MM.1S (cell line): ENCODE data around the gene IMMP2L.

Experiments
- DNase-seq: peaks from one replicate; pipeline ENCODE4 v3.0.0-alpha.2; 2015
- H2AFZ ChIP-seq: fragments of 300-600 bp; sonication (generic); 2 replicates; pipeline ENCODE4 v1.6.0; 2016; ENCODE audit warnings: antibody characterized with exemption, low read length
- H3F3A ChIP-seq: fragments of 300-600 bp; sonication (generic); 2 replicates; pipeline ENCODE4 v1.6.1; 2016; ENCODE audit warnings: mild to moderate bottlenecking, antibody characterized with exemption, low read length, moderate library complexity, mixed read lengths; ENCODE audit not compliant: insufficient read depth
- H3K27ac ChIP-seq: fragments of 300-600 bp; sonication (generic); 2 replicates; pipeline ENCODE4 v1.5.1; 2016; ENCODE audit warnings: mild to moderate bottlenecking, low read length
- H3K27me3 ChIP-seq: fragments of 300-600 bp; sonication (generic); replicated peaks from 2 replicates; pipeline ENCODE4 v1.6.0; 2016; ENCODE audit warnings: low read length; ENCODE audit not compliant: insufficient read depth
- H3K36me3 ChIP-seq: fragments of 300-600 bp; sonication (generic); replicated peaks from 2 replicates; pipeline ENCODE4 v1.6.1; 2016; ENCODE audit warnings: mild to moderate bottlenecking, low read length, mixed read lengths; ENCODE audit not compliant: insufficient read depth
- H3K4me1 ChIP-seq: fragments of 300-600 bp; sonication (generic); 2 replicates; pipeline ENCODE4 v1.6.1; 2016; ENCODE audit warnings: low read length, mixed read lengths
- H3K4me2 ChIP-seq: fragments of 300-600 bp; sonication (generic); 2 replicates; pipeline ENCODE4 v1.6.0; 2016; ENCODE audit warnings: low read depth, low read length
- H3K4me3 ChIP-seq: fragments of 300-600 bp; sonication (generic); 2 replicates; pipeline ENCODE4 v1.5.1; 2016; ENCODE audit warnings: low read length, mixed read lengths
- H3K79me2 ChIP-seq: fragments of 300-600 bp; sonication (generic); 2 replicates; pipeline ENCODE4 v1.6.1; 2016; ENCODE audit warnings: mixed run types, low read length, mixed read lengths
- H3K9ac ChIP-seq: fragments of 300-600 bp; sonication (generic); 2 replicates; pipeline ENCODE4 v1.6.1; 2016; ENCODE audit warnings: low read length, mixed read lengths
- H3K9me2 ChIP-seq: fragments of 300-600 bp; sonication (generic); replicated peaks from 2 replicates; pipeline ENCODE4 v1.6.1; 2016; ENCODE audit warnings: mild to moderate bottlenecking, low read length, mixed read lengths; ENCODE audit not compliant: insufficient read depth
- H3K9me3 ChIP-seq: fragments of 300-600 bp; sonication (generic); replicated peaks from 2 replicates; pipeline ENCODE4 v1.6.1; 2016; ENCODE audit warnings: mild to moderate bottlenecking, low read length, mixed read lengths; ENCODE audit not compliant: insufficient read depth
- H4K20me1 ChIP-seq: fragments of 300-600 bp; sonication (generic); 2 replicates; pipeline ENCODE4 v1.6.1; 2016; ENCODE audit warnings: mild to moderate bottlenecking, low read length, moderate library complexity, mixed read lengths; ENCODE audit not compliant: insufficient read depth
- EZH2 ChIP-seq: fragments of 300-600 bp; sonication (generic); optimal IDR thresholded peaks from 2 replicates; pipeline ENCODE3; 2017; ENCODE audit warnings: low read depth, mild to moderate bottlenecking, antibody characterized with exemption, low read length, mixed read lengths
- EZH2phosphoT487 ChIP-seq: fragments of 300-600 bp; sonication (generic); IDR thresholded peaks from 2 replicates; pipeline ENCODE4 v1.6.1; 2018; ENCODE audit warnings: antibody characterized with exemption, low read length
- TF ChIP-seq, protein P1 (sequence below): fragments of 300-600 bp; sonication (generic); IDR thresholded peaks from 2 replicates; pipeline ENCODE4 v1.5.1; 2016; ENCODE audit warnings: antibody characterized with exemption, low read length, mixed read lengths

Gene IMMP2L

DNA sequence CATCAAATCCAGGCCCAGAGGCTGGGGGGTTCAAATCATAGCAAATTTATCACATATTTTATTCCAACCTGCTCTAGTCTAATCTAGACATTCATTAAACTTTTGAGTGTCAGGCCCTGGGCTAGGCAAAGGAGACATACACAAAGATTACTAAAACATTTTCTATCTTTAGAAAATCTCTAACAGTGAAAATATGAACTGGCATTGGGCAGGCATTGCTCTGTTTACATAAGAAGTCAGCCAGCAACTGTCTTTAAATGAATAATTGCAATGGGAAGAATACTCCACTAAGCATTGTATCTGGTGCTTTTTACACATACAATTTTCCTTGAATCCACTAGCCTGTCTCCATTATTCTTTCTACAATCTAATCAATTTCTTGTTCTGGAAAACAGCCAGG, 693.8 kb downstream of the IMMP2L start:
- no peaks in the 10 kb centered on the region for H3K79me2 ChIP-seq
- H3K36me3 ChIP-seq, result no peaks in the 10 kb centered on the region
- no peaks in the 10 kb centered on the region for H3F3A ChIP-seq
- no peak overlapping the region for H3K9ac ChIP-seq
- H3K9me3 ChIP-seq, result no peaks in the 10 kb centered on the region
- H4K20me1 ChIP-seq, result no peaks in the 10 kb centered on the region
- H2AFZ ChIP-seq, result no peak overlapping the region
- H3K27me3 ChIP-seq, result no peaks in the 10 kb centered on the region
- H3K4me2 ChIP-seq, result no peak overlapping the region
- no peak overlapping the region for H3K4me3 ChIP-seq
- TF ChIP-seq EZH2phosphoT487 (no peak), EZH2 (no peak)
- TF ChIP-seq, protein P1, sequence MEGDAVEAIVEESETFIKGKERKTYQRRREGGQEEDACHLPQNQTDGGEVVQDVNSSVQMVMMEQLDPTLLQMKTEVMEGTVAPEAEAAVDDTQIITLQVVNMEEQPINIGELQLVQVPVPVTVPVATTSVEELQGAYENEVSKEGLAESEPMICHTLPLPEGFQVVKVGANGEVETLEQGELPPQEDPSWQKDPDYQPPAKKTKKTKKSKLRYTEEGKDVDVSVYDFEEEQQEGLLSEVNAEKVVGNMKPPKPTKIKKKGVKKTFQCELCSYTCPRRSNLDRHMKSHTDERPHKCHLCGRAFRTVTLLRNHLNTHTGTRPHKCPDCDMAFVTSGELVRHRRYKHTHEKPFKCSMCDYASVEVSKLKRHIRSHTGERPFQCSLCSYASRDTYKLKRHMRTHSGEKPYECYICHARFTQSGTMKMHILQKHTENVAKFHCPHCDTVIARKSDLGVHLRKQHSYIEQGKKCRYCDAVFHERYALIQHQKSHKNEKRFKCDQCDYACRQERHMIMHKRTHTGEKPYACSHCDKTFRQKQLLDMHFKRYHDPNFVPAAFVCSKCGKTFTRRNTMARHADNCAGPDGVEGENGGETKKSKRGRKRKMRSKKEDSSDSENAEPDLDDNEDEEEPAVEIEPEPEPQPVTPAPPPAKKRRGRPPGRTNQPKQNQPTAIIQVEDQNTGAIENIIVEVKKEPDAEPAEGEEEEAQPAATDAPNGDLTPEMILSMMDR, result no peak
- H3K4me1 ChIP-seq, result no peaks in the 10 kb centered on the region
- H3K27ac ChIP-seq, result no peak overlapping the region
- DNase-seq, result no peak
- no peaks in the 10 kb centered on the region for H3K9me2 ChIP-seq

DNA sequence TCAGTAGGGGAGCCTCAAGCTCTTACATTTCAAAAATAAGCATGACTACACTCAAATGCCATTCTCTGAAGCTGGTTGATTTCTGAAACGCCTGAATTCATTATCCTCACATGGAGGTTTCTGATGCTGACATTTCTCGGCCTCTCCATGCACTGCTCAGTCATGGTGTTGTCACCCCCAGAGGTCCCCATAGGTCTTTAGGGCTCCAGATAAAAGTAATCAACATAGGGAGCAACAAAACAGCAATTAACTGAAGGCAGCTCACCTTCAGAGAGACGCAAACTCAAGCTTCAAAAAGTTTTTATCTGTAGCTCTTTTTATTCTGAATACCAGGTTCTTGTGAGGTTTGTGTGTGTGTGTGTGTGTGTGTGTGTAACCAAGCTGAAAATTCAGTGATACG, 694.5 kb downstream of the IMMP2L start:
- Histone ChIP-seq H3F3A (no peaks in the 10 kb centered on the region), H3K27me3 (no peaks in the 10 kb centered on the region), H3K36me3 (no peaks in the 10 kb centered on the region), H4K20me1 (no peaks in the 10 kb centered on the region), H3K9ac (no peak overlapping the region), H2AFZ (no peak overlapping the region), H3K9me3 (no peaks in the 10 kb centered on the region), H3K4me1 (no peaks in the 10 kb centered on the region), H3K9me2 (no peaks in the 10 kb centered on the region), H3K4me2 (no peak overlapping the region), H3K79me2 (no peaks in the 10 kb centered on the region), H3K27ac (no peak overlapping the region), H3K4me3 (no peak overlapping the region)
- no peak for DNase-seq
- no peak for TF ChIP-seq EZH2phosphoT487
- TF ChIP-seq, protein P1, result no peak
- TF ChIP-seq EZH2, result no peak

DNA sequence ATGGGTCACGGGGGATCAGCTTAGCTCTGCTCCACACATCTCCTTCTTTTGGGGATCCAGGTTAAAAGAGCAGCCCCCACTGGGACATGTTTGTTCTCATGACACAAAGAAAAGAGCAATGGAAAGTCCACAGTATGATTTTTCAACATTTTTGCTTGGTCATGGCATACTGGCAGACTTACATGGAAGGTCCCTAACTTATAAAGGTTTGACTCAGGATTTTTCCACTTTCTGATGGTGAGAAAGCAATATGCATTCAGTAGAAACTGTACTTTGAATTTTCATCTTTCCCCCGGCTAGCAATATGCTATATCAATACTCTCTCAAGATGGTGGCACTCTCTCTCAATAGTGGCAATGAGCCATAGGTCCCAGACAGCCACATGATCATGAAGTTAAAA, 699.0 kb downstream of the IMMP2L start:
- no peaks in the 10 kb centered on the region for H3K4me1 ChIP-seq
- no peaks in the 10 kb centered on the region for H3K9me3 ChIP-seq
- H3K79me2 ChIP-seq, result no peaks in the 10 kb centered on the region
- no peaks in the 10 kb centered on the region for H3K36me3 ChIP-seq
- no peaks in the 10 kb centered on the region for H3K27me3 ChIP-seq
- no peak for DNase-seq
- H3K9me2 ChIP-seq, result no peaks in the 10 kb centered on the region
- no peak overlapping the region for H3K27ac ChIP-seq
- H3K9ac ChIP-seq, result no peak overlapping the region
- no peak overlapping the region for H3K4me3 ChIP-seq
- H2AFZ ChIP-seq, result no peak overlapping the region
- no peaks in the 10 kb centered on the region for H3F3A ChIP-seq
- H4K20me1 ChIP-seq, result no peaks in the 10 kb centered on the region
- TF ChIP-seq, protein P1, result no peak
- TF ChIP-seq EZH2phosphoT487 (no peak), EZH2 (no peak)
- H3K4me2 ChIP-seq, result no peak overlapping the region
